Activated CD4-positive, alpha-beta T cell treated with anti-CD3 and anti-CD28 coated beads for 1 hour (primary cell): Measurements from ENCODE around the gene LRRC27.

ENCODE experiments used
- DNase-seq: peaks from one replicate; pipeline ENCODE4 v3.0.0-alpha.2; 2020

LRRC27 gene

GRCh38 chr10:132339276-132339675 is 7.3 kb downstream of the LRRC27 start:
- no peak for DNase-seq

GRCh38 chr10:132341017-132341416 is 9.0 kb downstream of the LRRC27 start:
- no peak for DNase-seq

- no peak for DNase-seq
Observed at GRCh38 chr10:132341781-132342180, 9.8 kb downstream of the LRRC27 start.

GRCh38 chr10:132342553-132342952 is 10.6 kb downstream of the LRRC27 start:
- no peak for DNase-seq

- no peak for DNase-seq
Observed at GRCh38 chr10:132344386-132344785, 12.4 kb downstream of the LRRC27 start.

- DNase-seq: no peak
Observed at GRCh38 chr10:132345345-132345744, 13.4 kb downstream of the LRRC27 start.

DNA sequence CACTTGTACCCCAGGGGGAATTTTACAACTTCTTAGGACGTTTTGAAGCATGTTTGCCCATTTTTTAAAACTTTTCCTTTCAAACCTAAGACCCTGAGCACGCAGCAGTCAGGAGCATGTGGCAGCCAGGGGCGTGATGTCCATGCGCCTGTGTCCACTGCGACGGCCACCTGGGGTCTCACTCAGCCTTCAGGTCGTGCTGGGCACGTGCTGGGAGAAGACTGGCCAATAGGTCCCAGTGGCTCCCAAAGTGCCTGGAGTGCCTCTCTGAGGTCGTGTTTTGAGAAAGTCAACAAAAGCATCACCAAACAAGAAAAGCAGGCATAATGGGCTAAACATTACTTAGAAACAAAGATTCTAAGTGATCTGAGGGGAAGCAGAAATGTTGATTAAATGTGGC is 14.8 kb downstream of the LRRC27 start:
- no peak for DNase-seq

DNA sequence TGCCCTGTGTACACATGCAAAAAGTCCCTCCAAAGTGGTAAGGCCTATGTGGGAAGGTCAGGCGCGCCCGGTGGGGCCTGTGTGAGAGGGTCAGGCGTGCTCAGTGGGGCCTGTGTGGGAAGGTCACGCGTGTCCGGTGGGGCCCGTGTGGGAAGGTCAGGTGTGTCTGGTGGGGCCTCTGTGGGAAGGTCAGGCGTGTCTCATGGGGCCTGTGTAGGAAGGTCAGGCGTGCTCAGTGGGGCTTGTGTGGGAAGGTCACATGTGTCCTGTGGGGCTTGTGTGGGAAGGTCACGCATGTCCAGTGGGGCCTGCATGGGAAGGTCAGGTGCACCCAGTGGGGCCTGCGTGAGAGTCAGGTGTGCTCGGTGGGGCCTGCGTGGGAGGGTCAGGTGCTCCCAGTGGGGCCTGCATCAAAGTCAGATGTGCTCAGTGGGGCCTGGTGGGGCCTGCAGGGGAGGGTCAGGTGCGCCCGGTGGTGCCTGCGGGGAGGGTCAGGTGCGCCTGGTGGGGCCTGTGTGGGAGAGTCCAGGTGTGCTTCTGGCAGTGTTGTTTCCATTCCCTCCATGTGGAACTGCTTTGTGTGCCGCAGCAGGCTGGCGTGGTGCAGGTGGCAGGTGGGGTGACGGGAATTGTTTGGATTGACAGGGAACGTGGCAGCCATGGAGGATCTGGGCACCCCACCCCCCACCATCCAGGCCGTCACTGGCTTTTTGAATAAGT is 15.4 kb downstream of the LRRC27 start:
- no peak for DNase-seq

- no peak for DNase-seq
Observed at GRCh38 chr10:132347931-132348267, 15.9 kb downstream of the LRRC27 start.

DNA sequence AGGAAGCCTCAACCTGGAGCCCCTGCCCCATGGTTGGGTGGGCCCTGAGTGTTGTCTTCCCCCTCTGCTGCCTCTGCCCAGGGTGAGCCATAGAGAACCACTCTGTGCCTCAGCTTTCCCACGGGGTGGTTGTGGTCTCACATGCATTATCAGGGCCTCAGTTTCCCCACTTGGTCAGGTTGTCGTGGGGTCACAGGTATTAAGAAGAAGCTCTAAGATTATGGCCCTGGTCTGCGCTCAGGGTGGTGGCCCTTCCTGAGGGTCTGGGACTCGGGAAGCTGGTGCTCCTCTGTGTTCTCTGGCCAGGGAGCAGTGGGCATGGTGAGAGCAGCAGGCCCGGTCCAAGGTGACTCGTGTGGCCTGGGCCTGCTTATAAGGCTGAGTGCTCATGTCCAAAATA is 17.8 kb downstream of the LRRC27 start:
- no peak for DNase-seq

DNA sequence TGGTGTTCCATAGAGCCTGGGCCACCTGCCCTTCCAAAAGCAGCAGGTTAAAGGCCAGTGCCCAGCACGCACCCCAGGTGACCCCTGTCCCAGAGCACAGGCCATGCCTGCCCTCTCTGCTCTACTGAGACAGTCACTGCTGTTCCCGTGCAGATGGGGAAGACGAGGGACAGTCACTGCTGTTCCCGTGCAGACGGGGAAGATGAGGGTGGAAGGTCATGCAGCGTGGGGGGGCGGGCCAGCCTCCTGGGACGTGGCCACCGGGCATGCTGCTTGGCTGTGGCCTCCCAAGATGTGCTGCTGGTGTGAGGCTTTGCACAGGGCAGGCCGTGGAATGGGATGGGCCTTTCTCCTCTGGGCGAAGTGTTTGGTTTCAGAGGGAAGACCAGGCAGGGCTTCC is 18.4 kb downstream of the LRRC27 start:
- no peak for DNase-seq

- no peak for DNase-seq
Observed at GRCh38 chr10:132350946-132351345, 19.0 kb downstream of the LRRC27 start.

- no peak for DNase-seq
Observed at GRCh38 chr10:132351611-132352010, 19.6 kb downstream of the LRRC27 start.

- DNase-seq: peak; percentile 58
Observed at GRCh38 chr10:132352462-132353308, 20.7 kb downstream of the LRRC27 start.

DNA sequence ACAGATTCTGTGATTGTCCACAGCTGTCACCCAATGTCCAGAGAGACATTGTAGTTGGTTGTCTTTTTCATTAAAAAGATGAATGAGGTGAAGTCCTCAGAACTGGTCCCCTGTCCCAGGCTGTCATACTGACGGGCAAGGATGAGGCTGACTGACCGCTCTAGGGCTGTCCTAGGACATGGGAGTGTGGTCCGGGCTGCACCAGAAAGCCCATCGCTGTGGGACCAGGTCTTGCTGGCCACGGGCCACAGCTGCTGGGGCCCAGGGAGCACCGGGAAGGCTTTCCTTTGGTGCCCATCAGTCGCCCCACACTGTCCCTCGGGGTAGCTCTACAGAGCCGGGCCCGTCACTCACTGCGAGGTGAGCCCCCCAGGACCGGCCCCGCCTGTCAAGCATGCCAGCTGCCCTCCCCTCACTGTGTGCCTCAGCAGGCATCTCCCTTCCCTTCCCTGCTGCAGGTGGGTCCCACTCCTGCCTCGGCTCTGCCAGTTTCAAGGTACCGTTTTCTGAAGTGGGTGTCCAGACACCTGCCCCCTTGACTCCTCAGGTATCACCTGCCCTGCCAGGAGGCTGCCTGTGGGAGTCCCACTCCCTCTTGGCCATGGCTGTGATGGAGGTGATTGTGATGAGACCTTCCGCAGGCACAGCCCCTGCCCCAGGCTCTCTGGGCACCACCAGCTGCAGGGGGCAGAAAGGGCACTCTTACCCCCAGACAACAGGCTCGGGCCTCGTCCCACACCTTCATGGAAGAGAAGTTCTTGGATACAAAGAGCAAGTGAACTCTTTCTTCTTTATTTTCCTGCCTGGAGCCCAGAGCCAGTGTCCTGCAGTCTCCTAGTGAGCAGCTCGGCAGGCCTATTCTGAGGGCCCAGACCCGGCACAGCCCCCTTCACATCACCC is 21.7 kb downstream of the LRRC27 start:
- DNase-seq: no peak

- DNase-seq: no peak
Observed at GRCh38 chr10:132354356-132355094, 22.5 kb downstream of the LRRC27 start.

DNA sequence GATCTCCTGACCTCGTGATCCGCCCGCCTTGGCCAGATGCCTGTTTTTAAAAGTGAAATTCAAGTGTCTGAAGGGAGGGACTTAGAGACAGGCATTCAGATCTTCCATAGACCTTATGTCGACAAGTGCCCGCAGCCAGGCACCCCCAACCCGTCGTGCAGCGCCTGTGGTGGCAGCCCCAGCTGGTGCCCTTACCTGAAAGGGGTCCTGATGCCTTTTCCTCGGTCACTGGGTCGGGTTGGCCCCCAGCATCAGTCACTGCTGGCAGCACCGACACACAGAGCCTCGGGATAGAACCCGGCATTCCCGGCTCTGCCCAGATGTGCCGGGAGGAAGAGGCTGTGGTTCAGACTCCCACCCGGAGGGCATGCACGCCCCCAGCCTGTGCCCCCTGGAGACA is 23.3 kb downstream of the LRRC27 start:
- DNase-seq: no peak

GRCh38 chr10:132355754-132356153 is 23.8 kb downstream of the LRRC27 start:
- no peak for DNase-seq

GRCh38 chr10:132356621-132357195 is 24.7 kb downstream of the LRRC27 start:
- DNase-seq: no peak

DNA sequence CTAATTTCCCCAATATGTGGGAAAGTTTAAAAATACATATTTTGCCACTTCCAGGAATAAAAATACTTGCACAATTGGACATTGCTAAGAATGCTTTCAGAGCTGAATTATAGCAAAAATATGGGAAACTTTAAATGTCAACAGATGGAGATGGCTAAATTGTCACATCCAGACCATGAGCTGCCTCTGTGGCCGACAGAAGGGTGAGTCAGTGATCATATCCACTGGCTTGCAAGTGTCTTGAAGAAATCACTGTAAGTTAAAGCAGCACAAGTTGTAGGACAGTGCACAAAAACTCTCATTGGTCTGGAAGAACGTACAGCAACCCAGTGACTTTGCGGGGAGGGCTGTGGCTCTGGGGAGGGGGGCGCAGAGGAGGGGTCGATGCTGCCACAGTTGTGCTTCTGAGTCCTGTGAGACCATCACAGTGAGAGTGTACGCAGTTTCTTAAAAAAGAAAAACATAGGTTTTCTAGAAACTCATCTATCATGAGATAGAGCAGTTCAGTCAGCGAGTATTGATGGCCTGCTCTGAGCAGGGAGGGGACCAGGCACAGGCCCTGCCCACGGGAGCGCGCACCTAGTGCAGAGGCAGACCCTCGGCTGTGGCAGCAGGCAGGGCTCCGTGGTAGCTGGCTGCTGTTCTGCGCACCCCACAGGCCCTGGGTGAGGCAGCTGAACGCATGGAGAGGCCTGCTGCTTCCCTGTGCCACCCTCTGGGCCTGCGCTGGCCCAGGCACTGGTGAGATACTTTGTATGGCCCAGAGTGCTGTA is 25.5 kb downstream of the LRRC27 start:
- DNase-seq: no peak

DNA sequence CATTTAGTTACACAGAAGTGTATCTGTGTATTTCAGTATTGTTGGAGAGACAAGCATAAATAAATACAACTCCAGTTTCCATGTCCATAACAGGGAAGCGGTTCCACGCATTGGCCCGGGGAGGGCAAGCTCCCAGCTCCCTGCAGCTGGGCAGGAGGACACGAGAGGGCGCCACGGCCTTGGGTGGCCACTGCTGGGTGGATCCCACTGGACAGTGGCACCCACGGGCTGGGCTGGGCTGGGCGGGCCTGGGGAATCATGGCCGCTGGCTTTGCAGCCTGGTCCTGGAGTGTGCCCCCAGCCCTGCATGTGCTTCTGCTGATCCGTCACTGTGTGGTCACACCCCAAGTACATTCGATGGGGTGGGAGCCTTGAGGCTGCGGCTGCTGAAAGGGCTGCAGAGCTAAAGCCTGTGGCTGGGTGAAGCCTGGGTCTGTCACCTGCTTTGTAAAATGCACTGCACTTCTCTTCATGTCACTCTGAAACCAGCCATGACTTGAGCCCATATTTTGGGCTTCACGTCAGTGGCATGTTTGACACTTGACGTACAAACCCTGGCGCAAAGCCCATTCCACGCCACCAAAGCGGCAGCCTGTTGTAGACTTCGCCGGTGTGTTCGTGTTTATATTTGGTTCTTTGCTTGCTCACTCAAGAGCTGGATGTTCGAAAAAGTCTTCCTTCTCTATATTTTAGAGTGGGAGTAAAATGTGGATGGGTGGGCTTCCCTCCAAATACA is 27.5 kb downstream of the LRRC27 start:
- DNase-seq: no peak
